NCI-H82 (cell line): Measurements from ENCODE around the gene PRMT1.

Source experiments
- DNase-seq: peaks from one replicate; lab custom pipeline; 2025; lab: John Stamatoyannopoulos, UW

PRMT1 gene

GRCh38 chr19:49727217-49728030 is 50.4 kb downstream of the PRMT1 start:
- DNase-seq, result peak; percentile 74

- DNase-seq, result no peak
Observed at GRCh38 chr19:49730166-49730565, 53.1 kb downstream of the PRMT1 start.
